ENCODE measurements around the gene ZNG1A.
A peak's percentile ranks its signal among the peaks of the same experiment; 100 is the strongest.
"Not testable (repeated sequence)": the region's sequence is repeated elsewhere in the genome, so short reads cannot be mapped to it uniquely, and the experiment has no call there.

ZNG1A gene

GRCh38 chr9:93909-94308 is 84.9 kb downstream of the ZNG1A start:
- DNase-seq: not testable (repeated sequence)

- DNase-seq: not testable (repeated sequence)
These were observed 88.0 kb downstream of the ZNG1A start for GRCh38 chr9:90851-91250.

DNA sequence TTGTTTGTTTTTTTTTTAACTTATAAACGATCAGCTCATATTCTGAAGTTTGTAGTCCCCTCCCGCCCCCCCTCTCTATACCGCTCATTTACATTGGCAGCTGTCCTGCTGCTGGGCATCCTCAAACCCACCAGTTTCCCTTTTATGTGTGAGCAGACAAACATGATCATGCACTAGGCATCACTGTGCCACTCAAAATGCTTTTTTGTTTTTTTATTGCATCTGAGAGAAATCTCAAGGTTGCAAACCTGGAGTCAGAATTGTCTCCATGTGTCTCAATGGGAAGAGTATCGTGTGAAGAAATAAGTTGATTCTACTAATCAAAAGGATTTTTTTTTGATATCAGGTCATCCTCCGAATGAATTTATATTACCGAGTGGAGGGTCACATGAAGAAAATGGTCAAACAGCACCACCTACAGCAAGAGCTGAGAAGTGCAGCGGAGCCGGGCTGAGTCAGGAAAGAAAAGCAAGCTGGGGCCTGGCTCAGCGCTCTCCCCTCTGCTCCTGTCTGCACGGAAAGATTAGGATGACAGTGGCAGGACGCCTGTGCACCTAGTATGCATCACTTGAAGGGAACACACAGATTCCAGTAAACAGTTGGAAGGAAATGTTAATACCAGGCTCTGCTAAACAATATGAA is 90.3 kb downstream of the ZNG1A start:
- peak; percentile 18 for DNase-seq

DNA sequence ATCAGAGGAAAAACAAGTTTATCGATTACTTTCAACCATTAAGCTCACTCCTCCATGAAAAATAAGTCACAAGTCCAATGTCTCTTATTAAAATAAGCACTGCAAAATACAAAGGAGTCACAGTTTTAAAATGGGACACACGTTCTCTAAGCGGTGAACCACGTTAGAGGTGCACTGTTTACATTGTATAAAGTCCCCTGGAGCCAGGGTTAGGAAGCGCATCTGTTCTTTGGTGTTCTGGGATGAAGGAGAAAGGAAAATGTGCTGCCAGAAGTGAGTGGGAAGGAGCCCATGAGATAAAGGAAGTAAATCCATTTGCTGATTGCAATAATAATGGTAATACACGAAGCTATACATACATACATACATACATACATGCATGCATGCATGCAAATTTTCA is 91.0 kb downstream of the ZNG1A start:
- DNase-seq: not testable (repeated sequence)

GRCh38 chr9:87105-87504 is 91.8 kb downstream of the ZNG1A start:
- DNase-seq: not testable (repeated sequence)

DNA sequence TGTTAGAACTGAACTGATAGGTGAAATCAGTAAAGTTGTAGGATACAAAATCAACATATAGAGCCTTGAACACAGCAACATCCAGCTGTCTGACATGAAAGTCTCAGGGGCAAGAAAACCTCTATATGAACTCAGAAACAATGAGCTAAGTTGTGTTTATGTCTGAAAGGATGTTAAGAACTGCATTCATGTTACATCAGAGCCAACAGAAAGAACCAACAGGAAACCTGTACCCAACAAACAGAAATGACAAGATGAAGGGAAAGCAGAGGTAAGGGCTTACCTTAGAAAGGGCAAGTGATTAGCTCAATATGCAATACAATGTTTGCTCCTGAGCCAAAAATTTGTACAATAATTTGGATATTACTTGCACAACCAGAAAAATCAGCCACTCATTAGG is 92.2 kb downstream of the ZNG1A start:
- DNase-seq: not testable (repeated sequence)

DNA sequence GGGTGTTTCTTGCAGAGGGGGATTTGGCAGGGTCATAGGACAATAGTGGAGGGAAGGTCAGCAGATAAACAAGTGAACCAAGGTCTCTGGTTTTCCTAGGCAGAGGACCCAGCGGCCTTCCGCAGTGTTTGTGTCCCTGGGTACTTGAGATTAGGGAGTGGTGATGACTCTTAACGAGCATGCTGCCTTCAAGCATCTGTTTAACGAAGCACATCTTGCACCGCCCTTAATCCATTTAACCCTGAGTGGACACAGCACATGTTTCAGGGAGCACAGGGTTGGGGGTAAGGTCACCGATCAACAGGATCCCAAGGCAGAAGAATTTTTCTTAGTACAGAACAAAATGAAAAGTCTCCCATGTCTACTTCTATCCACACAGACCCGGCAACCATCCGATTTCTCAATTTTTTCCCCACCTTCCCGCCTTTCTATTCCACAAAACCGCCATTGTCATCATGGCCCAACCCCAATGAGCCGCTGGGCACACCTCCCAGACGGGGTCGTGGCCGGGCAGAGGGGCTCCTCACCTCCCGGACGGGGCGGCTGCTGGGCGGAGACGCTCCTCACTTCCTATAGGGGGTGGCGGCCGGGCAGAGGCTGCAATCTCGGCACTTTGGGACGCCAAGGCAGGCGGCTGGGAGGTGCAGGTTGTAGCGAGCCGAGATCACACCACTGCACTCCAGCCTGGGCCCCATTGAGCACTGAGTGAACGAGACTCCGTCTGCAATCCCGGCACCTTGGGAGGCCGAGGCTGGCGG is 95.7 kb downstream of the ZNG1A start:
- not testable (repeated sequence) for DNase-seq

DNA sequence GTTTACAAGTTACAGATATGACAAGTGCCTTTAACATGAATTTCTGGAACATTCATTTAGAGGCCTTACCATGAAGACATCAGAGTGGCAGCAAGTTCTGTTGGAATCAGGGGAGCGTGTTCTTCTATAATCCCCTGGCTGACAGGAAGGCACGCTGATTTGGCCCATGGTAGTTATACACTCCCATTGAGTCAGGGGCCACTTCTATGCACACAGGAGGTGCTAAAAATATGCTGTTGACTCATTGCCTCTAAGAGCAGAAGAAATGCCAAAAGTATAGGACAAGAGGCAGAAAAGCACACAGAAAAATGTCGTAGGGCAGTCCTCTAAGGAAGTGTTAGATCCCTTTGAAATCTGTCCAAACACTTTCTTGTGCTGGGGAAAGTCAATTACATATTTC is 100.5 kb downstream of the ZNG1A start:
- not testable (repeated sequence) for DNase-seq

- not testable (repeated sequence) for DNase-seq
These were observed 102.5 kb downstream of the ZNG1A start for GRCh38 chr9:76389-76788.

DNA sequence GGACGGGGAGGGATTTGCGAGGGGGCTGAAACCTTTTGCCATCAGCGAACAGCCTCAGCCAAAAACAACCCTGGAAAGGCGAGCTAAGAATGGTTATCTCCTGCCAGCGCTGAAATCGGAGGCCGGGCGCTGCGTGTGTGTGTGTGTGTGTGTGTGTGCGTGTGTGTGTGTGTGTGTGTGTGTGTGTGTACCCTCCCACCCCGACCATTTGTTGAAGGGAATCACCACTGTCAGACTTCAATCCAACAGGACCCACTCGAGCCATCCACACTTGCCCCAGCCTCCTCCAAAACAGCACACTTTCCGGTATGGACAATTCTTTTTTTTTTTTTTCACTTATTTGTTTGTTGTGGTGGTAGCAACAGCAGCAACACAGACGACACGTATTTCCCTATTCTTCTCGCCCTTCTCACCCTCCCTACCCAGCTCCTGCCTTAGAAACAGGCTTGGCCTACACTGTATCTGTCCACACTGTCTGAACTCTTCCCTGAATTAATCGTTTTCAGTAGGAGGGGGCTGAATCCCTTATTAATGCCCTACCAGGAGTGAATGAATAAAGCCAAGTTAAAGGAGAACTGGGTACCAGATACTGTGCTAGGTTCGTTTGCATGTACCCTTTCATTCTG is 104.8 kb downstream of the ZNG1A start:
- DNase-seq: peak; percentile 3

- peak; percentile 48 for DNase-seq
These were observed 105.6 kb downstream of the ZNG1A start for GRCh38 chr9:73076-73899.
